HG03025 (cell line): ENCODE data around the gene TPH2.
A peak's percentile ranks its signal among the peaks of the same experiment; 100 is the strongest.

ENCODE experiments used
- ATAC-seq: cut with Tn5 transposase; IDR thresholded peaks from one replicate; pipeline ENCODE4 v1.9.1; 2021; ENCODE audit warnings: mild to moderate bottlenecking, moderate library complexity; ENCODE audit not compliant: unreplicated experiment, low FRiP score

Gene TPH2

DNA sequence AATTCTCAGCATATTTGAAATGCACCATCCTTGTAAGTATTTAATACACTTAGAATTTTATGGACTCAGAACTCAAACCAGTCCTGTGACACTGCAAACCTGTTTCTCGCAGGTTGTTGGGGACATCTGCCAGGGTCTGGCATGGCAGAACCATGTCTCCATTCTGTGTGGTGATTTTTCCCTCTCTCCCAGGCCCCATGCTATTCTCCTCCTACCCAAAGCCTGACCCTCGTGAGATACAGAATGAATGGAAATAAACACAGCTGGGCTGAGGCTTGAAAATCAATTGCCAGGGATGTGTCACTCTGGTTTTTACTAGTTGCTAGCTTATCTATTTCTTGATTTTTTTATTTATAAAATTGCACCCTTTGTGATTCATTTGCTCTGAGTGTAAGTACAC is 19.8 kb downstream of the TPH2 start:
- no peak for ATAC-seq

DNA sequence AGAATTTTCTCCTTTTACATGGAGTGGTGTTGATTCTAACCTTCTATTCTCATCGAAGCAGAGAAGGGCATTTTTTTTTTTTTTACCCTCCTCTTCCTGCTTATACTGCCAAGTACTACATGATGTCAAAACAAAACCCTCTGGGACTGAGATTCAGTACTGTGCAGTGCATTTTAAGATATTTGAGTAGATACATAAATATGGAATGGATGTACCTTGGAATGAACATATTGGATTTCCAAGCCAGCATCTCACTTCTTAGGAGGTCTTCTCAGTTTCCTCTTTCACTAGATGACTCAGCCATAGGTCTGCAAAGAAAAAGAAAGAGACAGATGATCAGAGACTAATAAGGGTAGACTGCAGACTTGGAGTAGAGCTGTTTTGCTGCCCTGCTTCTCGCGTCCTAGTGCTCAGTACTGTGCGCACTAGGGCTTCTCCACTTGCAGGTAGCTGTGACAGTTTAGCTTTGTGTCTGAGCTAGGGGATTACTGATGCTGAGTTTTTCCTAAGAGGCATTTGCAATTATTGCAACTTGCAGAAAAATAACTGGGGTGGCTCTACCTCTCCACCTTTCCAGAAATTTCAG is 20.4 kb downstream of the TPH2 start:
- no peak for ATAC-seq

DNA sequence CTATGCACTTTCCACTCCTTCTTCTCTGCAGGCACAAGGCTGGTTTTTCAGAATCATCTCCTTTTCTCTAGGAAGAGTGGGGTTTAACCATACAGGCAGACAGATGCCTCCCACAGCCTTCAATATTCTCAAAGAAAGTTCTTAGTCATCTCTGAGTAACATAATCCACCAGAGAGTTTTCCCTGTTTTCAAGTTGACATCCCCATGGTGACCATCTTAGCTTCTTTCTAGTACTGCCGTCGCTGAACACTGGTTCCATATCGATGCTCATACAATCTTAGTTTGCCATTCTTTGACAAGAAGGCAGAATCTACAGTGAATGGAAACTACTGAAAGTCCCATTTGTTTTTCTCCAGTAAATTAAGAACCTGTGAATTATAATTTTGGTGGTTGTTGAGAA is 28.6 kb downstream of the TPH2 start:
- ATAC-seq = no peak

DNA sequence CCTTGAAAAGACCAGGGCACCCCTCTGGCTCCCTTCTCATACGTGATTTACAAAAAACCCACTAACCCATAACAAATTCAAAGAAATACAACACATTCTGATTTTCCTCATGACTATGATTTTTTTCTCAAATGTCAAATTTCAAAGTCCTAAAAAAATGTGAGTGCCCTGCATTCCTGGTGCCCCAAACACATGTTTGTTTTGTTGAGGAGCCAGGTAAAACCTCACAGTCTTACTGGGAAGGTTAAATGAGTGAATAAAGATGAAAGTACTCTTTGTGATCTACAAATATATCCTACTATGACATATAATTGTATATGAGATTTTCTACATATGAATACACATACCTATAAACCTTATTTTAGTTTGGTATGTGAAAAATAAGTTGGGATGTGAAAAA is 30.7 kb downstream of the TPH2 start:
- ATAC-seq = no peak

DNA sequence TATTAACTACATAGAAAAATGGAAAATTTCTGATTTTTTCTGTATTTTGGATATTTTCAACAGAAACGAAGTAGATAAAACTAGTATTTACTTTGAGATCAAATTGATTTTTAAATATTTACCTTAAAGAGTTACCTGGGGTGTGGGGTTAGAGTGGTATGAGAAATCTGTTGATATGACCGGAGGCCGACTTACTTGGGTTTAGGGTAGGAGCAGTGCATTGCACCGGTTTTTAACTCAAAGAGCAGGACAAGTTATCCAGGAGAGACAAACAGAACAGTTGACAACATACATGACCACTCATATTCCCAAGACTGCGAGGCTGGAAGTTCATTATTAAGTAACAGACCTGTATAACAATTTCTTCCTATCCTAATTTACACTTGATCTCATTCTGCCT is 31.4 kb downstream of the TPH2 start:
- no peak for ATAC-seq

DNA sequence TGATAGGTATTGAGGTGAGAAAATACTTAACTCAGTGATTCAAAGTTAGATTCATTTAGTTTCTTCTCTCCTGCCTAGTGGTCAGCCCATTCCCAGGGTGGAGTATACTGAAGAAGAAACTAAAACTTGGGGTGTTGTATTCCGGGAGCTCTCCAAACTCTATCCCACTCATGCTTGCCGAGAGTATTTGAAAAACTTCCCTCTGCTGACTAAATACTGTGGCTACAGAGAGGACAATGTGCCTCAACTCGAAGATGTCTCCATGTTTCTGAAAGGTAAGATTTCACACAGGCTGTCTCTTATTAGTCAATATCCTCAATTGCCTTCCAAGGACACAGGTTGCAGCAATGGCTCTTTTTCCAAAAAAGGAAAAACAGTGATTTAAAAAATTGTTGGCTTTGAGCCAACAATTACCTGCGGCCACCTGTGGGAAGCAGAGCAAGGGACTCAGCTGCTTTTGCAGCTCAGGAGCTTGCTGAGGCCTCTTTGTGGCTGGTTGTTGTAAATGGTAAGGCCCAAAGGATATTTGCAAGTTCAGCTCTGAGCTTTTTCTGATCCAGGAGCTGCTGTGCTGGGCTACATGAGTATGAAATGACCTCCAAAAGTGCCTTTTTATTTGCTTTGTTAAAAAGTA is 33.9 kb downstream of the TPH2 start:
- ATAC-seq = no peak

DNA sequence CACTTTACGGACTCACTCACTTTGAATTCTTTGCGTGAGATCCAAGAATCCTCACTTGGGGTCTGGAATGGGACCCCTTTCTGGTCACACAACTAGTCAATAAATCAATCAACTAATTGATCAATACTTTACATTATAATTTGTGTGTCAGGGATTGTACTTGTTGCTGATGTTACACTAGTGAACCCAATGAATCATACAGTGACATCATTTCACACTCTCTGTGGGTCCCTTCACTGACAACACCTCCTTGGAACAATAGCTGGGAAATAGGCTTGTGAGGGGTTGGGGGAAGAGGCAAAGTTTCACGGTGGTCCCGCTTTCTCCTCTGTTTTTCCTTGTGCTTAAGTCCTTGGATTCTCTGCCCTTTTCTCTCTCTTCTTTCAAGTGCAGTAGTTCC is 35.0 kb downstream of the TPH2 start:
- no peak for ATAC-seq

DNA sequence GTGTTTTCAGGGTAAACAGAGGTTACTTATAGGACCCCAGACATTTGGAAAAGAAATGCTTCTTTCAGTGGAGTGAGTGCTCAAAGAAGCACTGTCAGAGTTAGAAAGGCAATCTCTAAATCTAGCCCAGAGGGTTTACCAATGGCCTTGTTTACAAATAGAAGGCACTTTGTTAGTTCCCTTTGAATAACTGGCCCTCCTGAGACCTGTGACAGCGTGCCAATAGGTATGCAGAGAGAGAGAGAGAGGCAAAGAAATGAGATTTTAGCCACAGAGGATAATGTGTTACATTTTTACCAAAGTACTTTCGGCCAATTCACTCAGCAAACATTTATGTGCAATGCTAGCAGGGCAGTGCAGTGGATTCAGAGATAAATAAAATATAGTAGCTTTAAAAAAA is 41.9 kb downstream of the TPH2 start:
- no peak for ATAC-seq

DNA sequence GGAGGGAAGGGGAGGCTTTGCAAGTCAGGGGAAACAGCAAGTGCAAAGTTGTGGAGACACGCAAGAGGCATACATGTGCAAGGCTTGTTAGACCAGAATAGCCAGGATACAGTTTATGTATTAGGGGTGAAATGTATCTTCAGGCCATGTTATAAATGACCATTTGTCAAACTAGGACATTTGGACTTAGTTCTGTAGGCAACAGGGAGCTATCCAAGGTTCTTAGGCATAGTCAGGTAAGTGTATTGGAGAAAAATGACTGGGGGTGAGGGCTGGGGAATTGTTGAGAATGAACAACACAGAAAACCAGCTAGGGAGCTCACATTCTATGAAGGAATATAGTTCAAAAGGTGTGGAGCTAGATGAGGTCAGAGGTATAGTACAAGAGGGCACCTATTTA is 42.5 kb downstream of the TPH2 start:
- ATAC-seq = no peak

DNA sequence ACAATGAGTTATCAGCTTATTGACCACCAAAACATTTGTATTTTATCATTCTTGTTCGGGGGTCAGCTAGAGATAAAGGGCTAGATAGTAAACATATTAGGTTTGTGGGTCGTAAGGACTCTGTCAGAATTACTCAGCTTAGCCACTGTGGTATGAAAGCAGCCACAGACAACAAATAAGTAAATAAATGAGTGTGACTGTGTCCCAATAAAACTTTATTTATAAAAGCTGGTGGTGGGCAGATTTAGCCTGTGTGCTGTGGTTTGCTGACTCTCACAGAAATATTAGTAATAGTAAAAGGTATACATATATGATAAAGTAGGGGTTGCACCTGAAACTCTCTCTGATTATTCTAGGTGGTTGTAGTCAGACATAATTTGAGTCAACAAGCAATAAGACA is 56.1 kb downstream of the TPH2 start:
- ATAC-seq = no peak

DNA sequence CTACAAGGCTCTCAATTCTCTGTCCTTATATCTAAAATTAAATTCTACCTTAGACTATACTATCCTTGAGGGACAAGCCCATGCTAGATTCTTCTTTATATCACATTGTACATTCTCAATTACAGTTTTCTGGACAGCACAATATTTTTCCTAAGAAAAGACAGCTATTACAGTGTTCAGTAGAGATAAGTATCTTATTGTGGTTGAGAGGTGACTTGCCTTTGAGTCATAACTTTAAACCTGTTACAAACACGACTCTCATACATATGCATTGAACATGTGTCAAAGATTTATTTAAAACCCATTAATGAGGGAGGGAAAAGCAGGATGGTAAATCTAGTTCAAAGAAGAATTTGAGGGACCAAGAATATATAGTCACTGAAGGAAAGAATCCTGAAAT is 61.1 kb downstream of the TPH2 start:
- no peak for ATAC-seq

DNA sequence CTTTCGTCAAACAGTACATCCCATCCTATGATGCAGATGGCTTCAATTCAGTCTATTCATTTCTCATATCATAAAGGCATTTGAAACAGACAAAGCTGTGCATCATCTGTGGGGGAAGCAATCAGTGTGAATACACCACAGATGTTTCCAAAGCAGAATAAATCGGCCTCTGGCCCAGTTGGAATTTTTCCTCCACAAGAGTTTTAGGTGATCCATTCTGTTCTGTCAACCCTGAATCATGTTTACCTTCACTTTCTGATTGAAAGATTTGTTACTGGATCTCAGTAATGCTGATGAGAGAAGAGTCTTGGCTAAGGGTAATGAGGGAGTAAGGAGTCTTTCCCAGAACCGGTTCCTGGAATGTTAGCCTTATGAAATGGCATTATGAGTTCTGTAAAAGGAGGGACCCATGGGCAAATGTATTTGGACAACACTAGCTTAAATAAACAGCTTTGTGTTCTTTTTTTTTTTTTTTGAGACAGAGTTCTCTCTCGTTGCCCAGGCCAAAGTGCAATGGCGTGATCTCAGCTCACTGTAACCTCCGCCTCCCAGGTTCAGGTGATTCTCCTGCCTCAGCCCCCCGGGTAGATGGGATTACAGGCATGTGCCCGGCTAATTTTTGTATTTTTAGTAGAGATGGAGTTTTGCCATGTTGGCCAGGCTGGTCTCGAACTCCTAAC is 62.5 kb downstream of the TPH2 start:
- ATAC-seq = no peak

DNA sequence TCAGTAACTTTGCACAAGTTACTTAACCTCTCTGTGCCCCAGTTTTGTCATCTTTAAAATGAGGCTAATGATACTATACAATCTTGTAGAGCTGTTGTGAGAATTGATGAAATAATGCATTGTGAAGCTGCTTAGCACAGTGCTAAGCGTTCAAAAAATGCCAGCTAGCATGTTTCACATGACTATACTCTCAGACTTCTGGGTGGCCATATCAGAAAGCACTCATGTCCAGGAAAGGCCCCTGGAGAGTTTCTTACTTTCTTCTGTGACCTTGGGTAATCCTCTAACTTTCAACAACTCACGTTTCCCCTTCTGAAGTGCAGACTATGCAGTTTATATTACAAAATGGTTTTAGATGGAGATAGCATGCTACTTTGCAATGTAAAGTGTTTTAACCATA is 68.1 kb downstream of the TPH2 start:
- ATAC-seq = no peak

DNA sequence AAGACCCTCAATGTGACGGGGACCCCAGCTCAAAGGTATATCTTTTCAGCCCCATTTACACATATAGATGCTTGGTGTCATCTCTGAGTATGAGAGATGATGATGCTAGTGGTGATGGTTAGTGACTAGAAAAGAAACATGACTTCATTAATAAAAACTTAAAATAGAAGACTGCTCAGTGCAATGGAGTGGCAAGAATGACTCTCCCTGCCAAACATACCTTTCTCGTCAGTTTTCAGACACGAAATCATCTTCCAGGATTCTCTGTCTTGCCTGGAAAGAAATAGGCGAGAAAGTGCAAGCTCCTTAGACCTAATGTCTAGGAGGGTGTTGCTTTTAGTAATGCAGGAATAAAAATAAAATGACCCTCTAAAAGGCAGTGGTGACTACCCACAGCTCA is 71.7 kb downstream of the TPH2 start:
- no peak for ATAC-seq

DNA sequence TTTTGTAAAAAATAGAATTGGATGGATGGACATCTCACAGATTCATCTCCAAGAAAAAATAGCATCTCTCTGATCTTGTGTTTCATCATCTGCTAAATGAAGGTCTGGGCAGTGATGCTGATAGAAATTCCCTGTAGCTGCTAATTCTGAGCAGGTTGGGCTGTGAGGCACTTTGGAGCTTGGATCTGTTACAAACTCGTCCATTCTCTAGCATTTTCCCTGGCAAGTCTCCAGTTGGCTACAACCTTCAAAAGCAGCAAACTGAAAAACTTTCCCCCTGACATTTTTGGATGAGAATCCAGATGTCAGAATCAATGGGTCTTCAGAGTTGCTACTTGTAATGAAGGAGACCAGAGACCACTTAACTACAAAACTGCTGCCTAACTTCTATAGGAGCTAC is 72.7 kb downstream of the TPH2 start:
- ATAC-seq = no peak

DNA sequence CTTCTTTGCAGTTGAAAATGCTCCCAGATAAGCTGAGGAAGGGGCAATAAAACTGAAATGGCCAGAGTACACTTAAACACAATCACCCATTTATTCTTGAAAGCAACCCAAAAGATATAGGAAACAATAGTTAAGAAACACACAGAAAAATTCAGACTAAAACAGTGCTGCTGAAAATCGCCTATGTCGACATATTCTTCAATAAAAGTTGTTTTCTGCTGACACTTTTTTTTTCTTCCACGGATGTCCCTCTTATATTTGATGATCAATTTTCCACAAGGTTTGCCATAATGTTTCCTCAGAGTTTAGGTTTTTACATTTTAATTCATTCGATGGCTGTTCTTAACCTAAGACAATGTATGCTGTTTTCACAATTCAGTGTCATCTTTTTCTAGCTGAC is 74.2 kb downstream of the TPH2 start:
- no peak for ATAC-seq

DNA sequence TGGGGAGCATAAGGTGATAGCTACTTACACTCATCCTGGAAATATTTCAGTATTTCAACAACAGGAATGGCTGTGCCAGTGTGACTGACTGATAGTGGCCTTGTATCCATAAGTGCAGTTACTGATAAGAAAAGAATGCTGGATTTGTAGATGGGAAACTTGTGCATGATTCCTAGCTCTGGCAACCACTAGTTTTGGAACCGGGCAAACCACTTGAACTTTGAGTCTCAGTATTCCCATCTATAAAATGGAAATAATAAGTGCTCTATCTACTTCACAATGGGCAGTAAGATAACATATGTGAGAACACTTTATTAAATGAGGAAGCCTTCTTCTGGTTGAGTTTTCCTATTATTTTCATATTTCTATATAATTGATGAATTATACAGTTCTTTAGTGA is 77.2 kb downstream of the TPH2 start:
- no peak for ATAC-seq

DNA sequence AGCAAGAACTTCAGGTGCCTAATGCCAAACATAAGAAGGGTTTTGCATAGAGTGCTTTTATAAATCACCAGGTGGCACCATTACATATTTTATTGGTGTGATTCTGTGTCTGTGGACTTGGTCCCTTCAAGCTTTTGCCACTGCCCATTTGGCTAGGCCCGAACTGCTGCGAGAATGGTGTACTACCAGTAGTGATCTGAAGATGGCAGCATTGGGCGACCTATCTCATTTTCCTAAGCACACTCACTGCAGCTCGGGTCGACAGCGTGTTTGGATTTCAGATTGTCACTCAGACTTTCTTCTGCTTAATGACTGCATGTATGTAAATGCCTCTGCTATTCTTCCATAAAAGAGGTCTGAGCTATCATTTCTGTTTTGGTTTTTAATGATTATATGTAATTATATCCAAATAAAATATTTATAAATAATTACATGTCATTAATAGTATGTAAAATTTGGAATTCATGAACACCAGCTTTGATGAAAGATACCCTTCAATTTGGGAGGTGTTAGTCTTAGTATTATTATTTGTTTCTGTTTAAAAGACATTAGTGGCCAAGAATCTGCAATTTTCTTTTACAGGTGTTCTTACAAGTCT is 78.5 kb downstream of the TPH2 start:
- ATAC-seq = peak; percentile 98

DNA sequence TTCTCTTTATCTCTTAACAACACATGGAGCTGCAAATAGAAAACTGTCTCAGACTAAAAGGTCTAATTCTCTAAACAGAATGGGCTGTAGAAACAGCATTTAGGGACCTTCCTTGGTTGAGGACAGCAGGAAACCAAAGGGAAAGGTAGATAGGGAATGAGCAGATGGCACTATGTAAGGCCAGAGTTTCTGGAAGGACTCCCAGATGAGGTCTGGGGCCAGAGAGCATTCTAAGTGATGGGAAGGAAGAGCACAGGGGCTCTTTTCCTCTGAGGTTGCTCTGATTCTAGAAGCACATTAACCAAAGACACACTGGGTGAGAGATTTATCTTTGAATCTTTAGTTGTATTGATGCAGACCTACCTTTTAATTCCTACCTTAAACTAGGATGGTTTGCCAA is 79.4 kb downstream of the TPH2 start:
- no peak for ATAC-seq

DNA sequence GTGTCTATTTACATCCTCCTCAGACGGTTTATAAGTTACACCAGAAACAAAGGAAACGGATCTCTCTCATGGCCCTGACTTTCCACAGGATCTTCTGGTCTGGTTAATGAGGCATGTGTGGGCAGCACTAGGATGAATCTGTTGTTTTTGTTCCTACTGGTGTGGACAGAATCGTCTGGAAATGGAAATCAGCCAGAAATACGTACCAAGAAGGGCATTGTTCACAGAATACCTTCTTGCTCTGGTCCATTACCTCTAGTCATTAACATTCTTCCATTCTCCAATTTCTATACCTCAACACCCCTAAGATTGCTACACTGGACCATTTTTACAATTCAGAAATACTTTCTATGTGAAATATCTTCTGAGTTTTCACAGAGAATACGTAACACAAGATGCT is 86.0 kb downstream of the TPH2 start:
- ATAC-seq = no peak

DNA sequence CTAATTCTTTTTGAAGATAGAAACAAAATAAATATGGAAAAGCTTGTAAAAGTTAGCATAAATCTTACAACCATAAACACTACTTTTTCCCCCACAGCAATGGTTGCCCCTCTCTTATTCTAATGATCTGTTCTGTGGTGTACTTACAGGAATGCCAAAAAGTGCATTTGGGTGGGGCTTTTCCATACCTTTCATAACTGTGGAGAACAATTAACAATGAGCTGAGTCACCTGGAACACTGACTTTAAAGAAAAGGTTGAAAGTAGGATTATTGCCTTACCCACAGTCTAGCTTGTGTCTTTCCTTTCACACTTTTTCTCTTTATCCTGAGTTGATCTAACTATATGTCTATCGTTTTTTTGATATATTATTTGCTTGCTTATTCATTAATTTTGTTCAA is 86.9 kb downstream of the TPH2 start:
- ATAC-seq = no peak

DNA sequence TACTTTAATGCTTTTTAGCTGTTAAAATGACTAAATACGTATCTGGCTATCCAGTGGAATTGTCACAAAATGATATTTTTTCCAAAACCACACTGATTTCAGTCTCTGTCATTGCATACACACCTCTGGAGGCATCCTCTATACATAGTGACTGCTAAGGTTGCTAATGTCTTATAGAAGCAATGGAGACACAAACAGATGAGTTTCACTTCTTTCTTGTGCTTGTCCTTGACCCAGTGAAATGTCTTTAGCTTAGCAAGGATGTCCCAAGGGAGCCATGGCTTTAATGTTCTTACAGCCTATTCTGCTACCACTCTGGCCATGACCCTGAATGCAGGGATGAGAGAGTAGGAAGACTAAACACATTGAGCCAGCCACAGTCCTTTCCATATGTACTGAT is 90.3 kb downstream of the TPH2 start:
- no peak for ATAC-seq
